Transverse colon (tissue), 4 donors: ENCODE measurements around the gene MSH2. TPM values are rescaled to one million over a fixed set of nuclear protein-coding genes. Genes with fewer than 3 reads are reported as not detected.
"Not testable (repeated sequence)": the region's sequence is repeated elsewhere in the genome, so short reads cannot be mapped to it uniquely, and the experiment has no call there.

ENCODE experiments used
- DNase-seq: peaks from one replicate; pipeline ENCODE4 v3.0.0-alpha.2; 2019
- H3K27ac ChIP-seq, 4 donors: fragments of 200-600 bp; sonication (generic); 2 replicates each; pipeline ENCODE4 v1.5.1; 2016 to 2018; ENCODE audit warnings: inconsistent platforms in 4 of 4
- H3K27me3 ChIP-seq: fragments of 200-600 bp; sonication (generic); 2 replicates; pipeline ENCODE4 v1.5.1; 2017; ENCODE audit warnings: inconsistent platforms
- H3K36me3 ChIP-seq, 4 donors: fragments of 200-600 bp; sonication (generic); 2 replicates each; pipeline ENCODE4 v1.5.1; 2017 to 2019; ENCODE audit warnings: inconsistent platforms in 4 of 4
- H3K4me1 ChIP-seq, 4 donors: fragments of 200-600 bp; sonication (generic); 2 replicates each; pipeline ENCODE4 v1.5.1; 2017 to 2020; ENCODE audit warnings: inconsistent platforms in 4 of 4
- H3K4me3 ChIP-seq, 4 donors: fragments of 200-600 bp; sonication (generic); 1 replicate in 1 of 4; 2 replicates in 3 of 4; pipeline versions ENCODE4 v1.5.1 to v1.6.1; 2017 to 2019; ENCODE audit warnings: inconsistent platforms in 4 of 4
- H3K9me3 ChIP-seq, 2 donors: fragments of 200-600 bp; sonication (generic); 2 replicates each; pipeline ENCODE4 v1.5.1; 2017 to 2019; ENCODE audit warnings: inconsistent platforms in 2 of 2
- CTCF ChIP-seq, 5 experiments: fragments of 200-600 bp in 3 of 5; fragments of 450-650 bp in 2 of 5; sonication (generic) in 3 of 5; IDR thresholded peaks; 1 replicate in 2 of 5; 2 replicates in 3 of 5; pipeline ENCODE4 v1.5.1; 2016 to 2017; ENCODE audit warnings: antibody characterized with exemption in 5 of 5, inconsistent platforms in 3 of 5, mild to moderate bottlenecking in 2 of 5, moderate library complexity in 1 of 5
- EP300 ChIP-seq: sonication (generic); formaldehyde crosslinking; IDR thresholded peaks from one replicate; pipeline ENCODE4 v1.6.1; 2017; ENCODE audit warnings: antibody characterized with exemption, low read depth
- POLR2A ChIP-seq: fragments of 450-650 bp; IDR thresholded peaks from one replicate; pipeline ENCODE4 v1.6.1; 2016; ENCODE audit warnings: antibody characterized with exemption, mild to moderate bottlenecking, moderate library complexity
- POLR2AphosphoS5 ChIP-seq, 3 donors: sonication (generic); formaldehyde crosslinking; IDR thresholded peaks; one replicate each; pipeline ENCODE4 v1.6.1; 2016; ENCODE audit warnings: antibody characterized with exemption in 3 of 3
- WGBS, 2 donors: methylation state at CpG; one replicate each; pipeline ENCODE4 v1.1.5; 2018; ENCODE audit warnings: low coverage in 1 of 2; 5-methylcytosine and 5-hydroxymethylcytosine counted together
- in situ Hi-C, 4 donors: fragments of 200-750 bp; cut with MboI; loops; one replicate each; pipeline versions ENCODE4 v1.15.0 to v1.15.1; 2017; ENCODE audit warnings: low sequenced_read_pairs in 3 of 4, low pct_ligation_motif_present in 1 of 4, low pct_unique_long_range_greater_than_20kb in 1 of 4
- intact Hi-C: fragments of 100-400 bp; cut with DNase I; formaldehyde crosslinking; loops from one replicate; pipeline ENCODE4 v1.15.1; 2023; ENCODE audit warnings: low total_unique reads
- total RNA-seq, 4 donors: library from RNA; depleted of rRNA; stranded (reverse); fragments of >200 nt; gene quantifications; one replicate each; pipeline ENCODE4 v1.1.0, GENCODE V29; 2016

The MSH2 gene
- total RNA-seq, 4 donors from 2014 or later: 3.0 to 10.8 (median 5.0) TPM

- TF ChIP-seq POLR2A (no peak), CTCF (IDR thresholded peaks at IDR 0.05) (no peak), POLR2AphosphoS5 (IDR thresholded peaks at IDR 0.05) (no peak), EP300 (no peak)
- H3K9me3 ChIP-seq: no peaks in the 10 kb centered on the region
- H3K4me3 ChIP-seq: peak overlapping the region; percentile 44 to 97 (median 84)
- H3K27ac ChIP-seq: peak overlapping the region; percentile 79 to 91 (median 82)
- in situ Hi-C loops (no loop called here), intact Hi-C loops (no loop called here)
- no peaks in the 10 kb centered on the region for H3K27me3 ChIP-seq
- no peaks in the 10 kb centered on the region for H3K36me3 ChIP-seq
- 1 to 6% methylated on average over 7 to 8 of the region's 8 CpGs for WGBS, 2 donors
- no peak for DNase-seq
- H3K4me1 ChIP-seq: peaks cover 0 to 21% (median 16%) of the 10 kb centered on the region in 4 donors
Measured at GRCh38 chr2:47402555-47402804, 476 bp upstream of the MSH2 start.

GRCh38 chr2:47403609-47404193 is 745 bp downstream of the MSH2 start:
- intact Hi-C loops (no loop called here), in situ Hi-C loops (no loop called here)
- TF ChIP-seq CTCF (IDR thresholded peaks at IDR 0.05): no peak
- no peak for TF ChIP-seq POLR2A
- 0 to 3% methylated on average over 10 to 24 of the region's 24 CpGs for WGBS, 2 donors
- Histone ChIP-seq H3K36me3 (no peaks in the 10 kb centered on the region), H3K9me3 (no peaks in the 10 kb centered on the region), H3K27ac (peak overlapping the region; percentile 79 to 91 (median 82)), H3K27me3 (no peaks in the 10 kb centered on the region), H3K4me3 (peak overlapping the region; percentile 63 to 97 (median 84)), H3K4me1 (peaks cover 0 to 21% (median 16%) of the 10 kb centered on the region in 4 donors)
- DNase-seq: no peak

GRCh38 chr2:47404356-47404755 is 1.4 kb downstream of the MSH2 start:
- peak; percentile 14 for DNase-seq
- Histone ChIP-seq H3K9me3 (no peaks in the 10 kb centered on the region), H3K27ac (peak overlapping the region in 3 of 4 donors; percentile 79 to 91 (median 83)), H3K36me3 (no peaks in the 10 kb centered on the region), H3K4me1 (peaks cover 0 to 21% (median 16%) of the 10 kb centered on the region in 4 donors), H3K4me3 (peak overlapping the region in 2 of 4 donors; percentile 83 to 97), H3K27me3 (no peaks in the 10 kb centered on the region)
- in situ Hi-C loops (no loop called here), intact Hi-C loops (no loop called here)
- 66 to 68% methylated on average over 9 to 10 of the region's 10 CpGs for WGBS, 2 donors
- TF ChIP-seq CTCF (IDR thresholded peaks at IDR 0.05) (no peak), EP300 (no peak), POLR2AphosphoS5 (IDR thresholded peaks at IDR 0.05) (no peak), POLR2A (no peak)

GRCh38 chr2:47405757-47406156 is 2.8 kb downstream of the MSH2 start:
- H3K36me3 ChIP-seq: peaks cover 0 to 3% (median 0%) of the 10 kb centered on the region in 4 donors
- intact Hi-C loops: no loop called here
- H3K4me3 ChIP-seq: no peak overlapping the region
- TF ChIP-seq POLR2A (no peak), POLR2AphosphoS5 (IDR thresholded peaks at IDR 0.05) (no peak), EP300 (no peak), CTCF (IDR thresholded peaks at IDR 0.05) (no peak)
- 94% methylated on average over 2 of the region's 2 CpGs; no CpG with 5 or more reads in 1 of the 2 donors for WGBS, 2 donors
- H3K27ac ChIP-seq: no peak overlapping the region
- DNase-seq: no peak
- no peaks in the 10 kb centered on the region for H3K9me3 ChIP-seq
- H3K27me3 ChIP-seq: no peaks in the 10 kb centered on the region
- in situ Hi-C loops: no loop called here
- H3K4me1 ChIP-seq: peaks cover 0 to 21% (median 16%) of the 10 kb centered on the region in 4 donors

- intact Hi-C loops: not testable (repeated sequence)
- 94 to 100% methylated on average over 1 to 3 of the region's 3 CpGs for WGBS, 2 donors
Measured at GRCh38 chr2:47406649-47407330, 3.8 kb downstream of the MSH2 start.

GRCh38 chr2:47407976-47408375 is 5.0 kb downstream of the MSH2 start:
- H3K27me3 ChIP-seq, in situ Hi-C loops, H3K4me3 ChIP-seq, H3K27ac ChIP-seq, DNase-seq, H3K36me3 ChIP-seq, intact Hi-C loops, H3K9me3 ChIP-seq: not testable (repeated sequence)
- 85% methylated on average over 2 of the region's 2 CpGs; no CpG with 5 or more reads in 1 of the 2 donors for WGBS, 2 donors
- H3K4me1 ChIP-seq: peaks cover 0 to 17% (median 13%) of the 10 kb centered on the region in 4 donors

More at GRCh38 chr2:47406649-47407330, 3.8 kb downstream of the MSH2 start:
- H3K27me3 ChIP-seq, H3K4me3 ChIP-seq, H3K36me3 ChIP-seq, in situ Hi-C loops, H3K9me3 ChIP-seq, H3K27ac ChIP-seq, DNase-seq: not testable (repeated sequence)
- H3K4me1 ChIP-seq: peaks cover 0 to 21% (median 16%) of the 10 kb centered on the region in 4 donors
